Sigmoid colon (tissue), 7 donors: ENCODE data around the gene CEACAM4. TPM values are rescaled to one million over a fixed set of nuclear protein-coding genes. Genes with fewer than 3 reads are reported as not detected.

Experiments
- DNase-seq: peaks from one replicate; pipeline ENCODE4 v3.0.0-alpha.2; 2019
- H3K27ac ChIP-seq, 4 donors: fragments of 200-600 bp; sonication (generic); one replicate each; pipeline ENCODE4 v1.5.1; 2016 to 2019; ENCODE audit warnings: mild to moderate bottlenecking in 1 of 4
- H3K27me3 ChIP-seq, 3 donors: fragments of 200-600 bp; sonication (generic); one replicate each; pipeline ENCODE4 v1.5.1; 2019; ENCODE audit warnings: mild to moderate bottlenecking in 1 of 3
- H3K36me3 ChIP-seq, 4 donors: fragments of 200-600 bp; sonication (generic); one replicate each; pipeline ENCODE4 v1.5.1; 2016 to 2019
- H3K4me1 ChIP-seq, 4 donors: fragments of 200-600 bp; sonication (generic); one replicate each; pipeline ENCODE4 v1.5.1; 2017 to 2019
- H3K4me3 ChIP-seq, 4 donors: fragments of 200-600 bp; sonication (generic); one replicate each; pipeline ENCODE4 v1.5.1; 2017 to 2019; ENCODE audit warnings: mild to moderate bottlenecking in 2 of 4, moderate library complexity in 1 of 4
- H3K9me3 ChIP-seq, 4 donors: fragments of 200-600 bp in 3 of 4; sonication (generic) in 3 of 4; one replicate each; pipeline versions ENCODE4 v1.5.1 to v1.6.1; 2013 to 2019
- EP300 ChIP-seq, 4 donors: sonication (generic); formaldehyde crosslinking; IDR thresholded peaks; one replicate each; pipeline ENCODE4 v1.6.1; 2017; ENCODE audit warnings: antibody characterized with exemption in 4 of 4
- POLR2A ChIP-seq, 2 donors: fragments of 450-650 bp; IDR thresholded peaks; one replicate each; pipeline ENCODE4 v1.6.1; 2016; ENCODE audit warnings: antibody characterized with exemption in 2 of 2, mild to moderate bottlenecking in 2 of 2, moderate library complexity in 2 of 2
- POLR2AphosphoS5 ChIP-seq, 4 donors: sonication (generic); formaldehyde crosslinking; IDR thresholded peaks; one replicate each; pipeline ENCODE4 v1.6.1; 2017; ENCODE audit warnings: antibody characterized with exemption in 4 of 4
- WGBS, 2 donors: extraction: QIAGEN DNeasy Blood & Tissue Kit; methylation state at CpG; one replicate each; pipeline ENCODE4 v1.1.7; 2013; 5-methylcytosine and 5-hydroxymethylcytosine counted together
- intact Hi-C: fragments of 100-400 bp; cut with DNase I; formaldehyde crosslinking; loops from one replicate; pipeline ENCODE4 v1.15.1; 2023
- polyA plus RNA-seq, 3 donors: library from polyadenylated mRNA; stranded (reverse); fragments of 200-250 nt; gene quantifications; one replicate each; pipeline ENCODE4 v1.2.3, GENCODE V29; 2013
- total RNA-seq, 4 donors: library from RNA; depleted of rRNA; stranded (reverse); fragments of >200 nt; gene quantifications; one replicate each; pipeline ENCODE4 v1.1.0, GENCODE V29; 2016
- TF ChIP-seq, protein P1 (sequence below), 4 experiments: fragments of 450-650 bp in 3 of 4; fragments of 200-600 bp in 1 of 4; IDR thresholded peaks; one replicate each; pipeline ENCODE4 v1.5.1; 2016 to 2019; ENCODE audit warnings: antibody characterized with exemption in 4 of 4, mild to moderate bottlenecking in 3 of 4, moderate library complexity in 2 of 4
- donor health status: healthy with polysubstance abuse.
- donor health status: Bipolar disorder and iron deficiency.
- donor health status: healthy.

The CEACAM4 gene
- total and polyA plus RNA-seq, 7 donors, result 1.6 to 3.6 (median 1.9) TPM; not detected in 4

GRCh38 chr19:41616792-41617621, 9.9 kb downstream of the CEACAM4 start:
- H3K27me3 ChIP-seq, result peaks cover 0 to 16% (median 0%) of the 10 kb centered on the region in 3 donors
- H3K4me3 ChIP-seq, result no peak overlapping the region
- 42 to 51% methylated on average over 9 of the region's 9 CpGs for WGBS, 2 donors

GRCh38 chr19:41615207-41615606, 11.7 kb downstream of the CEACAM4 start:
- no peak overlapping the region for H3K4me3 ChIP-seq
- WGBS, 2 donors, result 79 to 87% methylated on average over 4 of the region's 4 CpGs
- DNase-seq, result no peak
- no peak for TF ChIP-seq EP300 (IDR thresholded peaks at IDR 0.05)
- no peak for TF ChIP-seq POLR2AphosphoS5 (IDR thresholded peaks at IDR 0.05)
- TF ChIP-seq POLR2A (IDR thresholded peaks at IDR 0.05), result no peak
- H3K27ac ChIP-seq, result no peak overlapping the region
- peaks cover 0 to 16% (median 0%) of the 10 kb centered on the region in 3 donors for H3K27me3 ChIP-seq
- no peaks in the 10 kb centered on the region for H3K9me3 ChIP-seq
- intact Hi-C loops, result no loop called here
- H3K4me1 ChIP-seq, result no peaks in the 10 kb centered on the region
- no peaks in the 10 kb centered on the region for H3K36me3 ChIP-seq

More at GRCh38 chr19:41616792-41617621, 9.9 kb downstream of the CEACAM4 start:
- intact Hi-C loops, result no loop called here
- H3K27ac ChIP-seq, result no peak overlapping the region
- no peaks in the 10 kb centered on the region for H3K4me1 ChIP-seq
- H3K36me3 ChIP-seq, result no peaks in the 10 kb centered on the region
- DNase-seq, result no peak
- TF ChIP-seq EP300 (IDR thresholded peaks at IDR 0.05), result no peak
- no peaks in the 10 kb centered on the region for H3K9me3 ChIP-seq

DNA sequence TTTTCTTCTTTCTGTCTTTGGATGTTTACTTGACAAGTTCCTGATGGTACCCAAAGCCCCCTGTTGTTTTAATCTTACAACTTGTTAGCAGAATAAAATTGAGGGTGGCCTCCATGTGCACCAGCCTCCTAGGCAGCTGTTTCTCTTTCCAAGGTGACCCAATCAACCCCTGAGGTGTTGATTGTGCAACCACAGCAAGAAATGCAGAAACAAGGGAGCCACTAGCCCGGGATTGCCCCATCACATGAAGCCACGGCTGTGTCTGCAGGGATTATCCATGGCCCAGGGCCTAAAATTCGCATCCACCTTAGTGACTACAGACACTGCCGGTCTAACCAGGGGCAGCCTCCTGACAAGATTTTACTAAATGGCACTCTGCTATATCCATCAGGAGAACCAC, 14.4 kb downstream of the CEACAM4 start:
- no peak overlapping the region for H3K27ac ChIP-seq
- intact Hi-C loops, result no loop called here
- no peak overlapping the region for H3K4me3 ChIP-seq
- no peaks in the 10 kb centered on the region for H3K36me3 ChIP-seq
- H3K9me3 ChIP-seq, result no peaks in the 10 kb centered on the region
- WGBS, 2 donors, result 74 to 77% methylated on average over 4 of the region's 4 CpGs
- no peak for TF ChIP-seq EP300 (IDR thresholded peaks at IDR 0.05)
- TF ChIP-seq, protein P1, sequence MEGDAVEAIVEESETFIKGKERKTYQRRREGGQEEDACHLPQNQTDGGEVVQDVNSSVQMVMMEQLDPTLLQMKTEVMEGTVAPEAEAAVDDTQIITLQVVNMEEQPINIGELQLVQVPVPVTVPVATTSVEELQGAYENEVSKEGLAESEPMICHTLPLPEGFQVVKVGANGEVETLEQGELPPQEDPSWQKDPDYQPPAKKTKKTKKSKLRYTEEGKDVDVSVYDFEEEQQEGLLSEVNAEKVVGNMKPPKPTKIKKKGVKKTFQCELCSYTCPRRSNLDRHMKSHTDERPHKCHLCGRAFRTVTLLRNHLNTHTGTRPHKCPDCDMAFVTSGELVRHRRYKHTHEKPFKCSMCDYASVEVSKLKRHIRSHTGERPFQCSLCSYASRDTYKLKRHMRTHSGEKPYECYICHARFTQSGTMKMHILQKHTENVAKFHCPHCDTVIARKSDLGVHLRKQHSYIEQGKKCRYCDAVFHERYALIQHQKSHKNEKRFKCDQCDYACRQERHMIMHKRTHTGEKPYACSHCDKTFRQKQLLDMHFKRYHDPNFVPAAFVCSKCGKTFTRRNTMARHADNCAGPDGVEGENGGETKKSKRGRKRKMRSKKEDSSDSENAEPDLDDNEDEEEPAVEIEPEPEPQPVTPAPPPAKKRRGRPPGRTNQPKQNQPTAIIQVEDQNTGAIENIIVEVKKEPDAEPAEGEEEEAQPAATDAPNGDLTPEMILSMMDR (IDR thresholded peaks at IDR 0.05), result no peak
- TF ChIP-seq POLR2A (IDR thresholded peaks at IDR 0.05), result no peak
- TF ChIP-seq POLR2AphosphoS5 (IDR thresholded peaks at IDR 0.05), result no peak
- no peak for DNase-seq
- no peaks in the 10 kb centered on the region for H3K4me1 ChIP-seq
- H3K27me3 ChIP-seq, result peaks cover 0 to 11% (median 0%) of the 10 kb centered on the region in 3 donors

DNA sequence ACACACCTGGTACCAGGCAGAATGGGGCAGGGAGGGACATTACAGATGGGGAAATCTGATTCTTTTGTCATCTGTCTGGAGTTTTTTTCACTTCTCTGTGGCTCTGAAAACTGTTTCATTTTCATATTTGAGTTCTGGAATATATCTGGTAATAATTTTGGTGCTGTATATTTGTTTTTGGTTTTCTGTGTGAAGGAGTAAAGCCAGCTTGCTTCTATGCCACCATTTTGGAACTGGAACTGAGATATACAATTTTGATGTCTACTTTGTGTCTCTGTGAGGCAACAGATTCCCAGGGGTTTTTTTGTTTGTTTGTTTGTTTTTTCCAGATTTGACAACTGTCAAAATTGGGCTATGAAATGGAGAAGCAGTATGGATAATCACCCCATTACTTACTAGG, 16.1 kb downstream of the CEACAM4 start:
- no peaks in the 10 kb centered on the region for H3K36me3 ChIP-seq
- H3K27me3 ChIP-seq, result peaks cover 0 to 11% (median 0%) of the 10 kb centered on the region in 3 donors
- no peaks in the 10 kb centered on the region for H3K4me1 ChIP-seq
- DNase-seq, result no peak
- no peaks in the 10 kb centered on the region for H3K9me3 ChIP-seq
- H3K27ac ChIP-seq, result no peak overlapping the region
- TF ChIP-seq EP300 (IDR thresholded peaks at IDR 0.05) (no peak), POLR2AphosphoS5 (IDR thresholded peaks at IDR 0.05) (no peak)
- TF ChIP-seq, protein P1 (IDR thresholded peaks at IDR 0.05), result no peak
- intact Hi-C loops, result no loop called here
- H3K4me3 ChIP-seq, result no peak overlapping the region

DNA sequence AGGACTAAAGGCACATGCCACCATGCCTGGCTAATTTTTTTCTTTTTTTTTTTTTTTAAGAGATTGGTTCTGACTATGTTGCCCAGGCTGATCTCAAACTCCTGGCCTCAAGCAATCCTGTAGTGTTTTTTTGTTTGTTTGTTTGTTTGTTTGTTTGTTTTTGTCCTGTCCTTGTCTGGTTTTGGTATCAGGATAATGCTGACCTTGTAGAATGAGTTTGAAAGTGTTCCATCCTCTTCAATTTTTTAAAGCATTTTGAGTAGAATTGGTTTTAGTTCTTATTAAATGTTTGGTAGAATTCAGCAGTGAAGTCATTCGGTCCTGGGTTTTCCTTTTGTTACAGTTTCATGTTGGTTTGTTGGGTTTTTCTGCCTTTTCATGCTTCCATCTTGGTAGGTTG, 19.2 kb downstream of the CEACAM4 start:
- no peak overlapping the region for H3K4me3 ChIP-seq
- no peaks in the 10 kb centered on the region for H3K36me3 ChIP-seq
- no peak for DNase-seq
- TF ChIP-seq, protein P1 (IDR thresholded peaks at IDR 0.05), result no peak
- TF ChIP-seq POLR2AphosphoS5 (IDR thresholded peaks at IDR 0.05), result no peak
- no peak for TF ChIP-seq EP300 (IDR thresholded peaks at IDR 0.05)
- TF ChIP-seq POLR2A (IDR thresholded peaks at IDR 0.05), result no peak
- no peak overlapping the region for H3K27ac ChIP-seq
- intact Hi-C loops, result no loop called here
- H3K9me3 ChIP-seq, result no peaks in the 10 kb centered on the region
- H3K4me1 ChIP-seq, result no peaks in the 10 kb centered on the region
- peaks cover 0 to 5% (median 0%) of the 10 kb centered on the region in 3 donors for H3K27me3 ChIP-seq
- 73 to 81% methylated on average over 1 of the region's 1 CpG for WGBS, 2 donors
